ENCODE results near the gene DNAH8. TPM values are rescaled to one million over a fixed set of nuclear protein-coding genes. Genes with fewer than 3 reads are reported as not detected.

DNAH8 gene
- total RNA-seq, 1 donor from 2014 or later = 0.05 TPM

- H3K27ac Mint-ChIP-seq (ENCODE audit: unreplicated experiment) = no peak overlapping the region
- H3K9me3 Mint-ChIP-seq (ENCODE audit: low read depth) = no peaks in the 10 kb centered on the region
- H3K36me3 Mint-ChIP-seq (ENCODE audit: low read depth) = no peaks in the 10 kb centered on the region
- DNase-seq (ENCODE audit: low spot score) = no peak
- no peak overlapping the region for H3K4me3 Mint-ChIP-seq (ENCODE audit: unreplicated experiment)
- no peak for TF ChIP-seq CTCF (IDR thresholded peaks at IDR 0.05)
- no peaks in the 10 kb centered on the region for H3K4me1 Mint-ChIP-seq (ENCODE audit: low read depth)
- peaks cover 37% of the 10 kb centered on the region for H3K27me3 Mint-ChIP-seq (ENCODE audit: low read depth)
Measured at GRCh38 chr6:38943964-38944363, 228.9 kb downstream of the DNAH8 start.

- no peak for TF ChIP-seq CTCF (IDR thresholded peaks at IDR 0.05)
- H3K9me3 Mint-ChIP-seq (ENCODE audit: low read depth) = no peaks in the 10 kb centered on the region
- no peak for DNase-seq (ENCODE audit: low spot score)
Measured at GRCh38 chr6:38944655-38945279, 229.7 kb downstream of the DNAH8 start.

GRCh38 chr6:38955861-38956260 lies 240.8 kb downstream of the DNAH8 start:
- Mint-ChIP-seq H3K4me3 (ENCODE audit: unreplicated experiment) (no peak overlapping the region), H3K27ac (ENCODE audit: unreplicated experiment) (no peak overlapping the region), H3K4me1 (ENCODE audit: low read depth) (no peaks in the 10 kb centered on the region), H3K27me3 (ENCODE audit: low read depth) (peaks cover 28% of the 10 kb centered on the region), H3K9me3 (ENCODE audit: low read depth) (peaks cover 18% of the 10 kb centered on the region), H3K36me3 (ENCODE audit: low read depth) (no peaks in the 10 kb centered on the region)
- DNase-seq (ENCODE audit: low spot score) = no peak
- TF ChIP-seq CTCF (IDR thresholded peaks at IDR 0.05) = no peak

More at GRCh38 chr6:38944655-38945279, 229.7 kb downstream of the DNAH8 start:
- Mint-ChIP-seq H3K4me1 (ENCODE audit: low read depth) (no peaks in the 10 kb centered on the region), H3K36me3 (ENCODE audit: low read depth) (no peaks in the 10 kb centered on the region), H3K27ac (ENCODE audit: unreplicated experiment) (no peak overlapping the region), H3K27me3 (ENCODE audit: low read depth) (peaks cover 39% of the 10 kb centered on the region), H3K4me3 (ENCODE audit: unreplicated experiment) (no peak overlapping the region)

- Mint-ChIP-seq H3K36me3 (ENCODE audit: low read depth) (no peaks in the 10 kb centered on the region), H3K9me3 (ENCODE audit: low read depth) (peaks cover 19% of the 10 kb centered on the region), H3K4me1 (ENCODE audit: low read depth) (no peaks in the 10 kb centered on the region), H3K27me3 (ENCODE audit: low read depth) (peaks cover 24% of the 10 kb centered on the region), H3K27ac (ENCODE audit: unreplicated experiment) (no peak overlapping the region), H3K4me3 (ENCODE audit: unreplicated experiment) (no peak overlapping the region)
- no peak for DNase-seq (ENCODE audit: low spot score)
- TF ChIP-seq CTCF (IDR thresholded peaks at IDR 0.05) = no peak
Measured at GRCh38 chr6:38957426-38957825, 242.3 kb downstream of the DNAH8 start.

GRCh38 chr6:38959138-38959537 lies 244.0 kb downstream of the DNAH8 start:
- no peak for DNase-seq (ENCODE audit: low spot score)
- Mint-ChIP-seq H3K36me3 (ENCODE audit: low read depth) (no peaks in the 10 kb centered on the region), H3K27ac (ENCODE audit: unreplicated experiment) (no peak overlapping the region), H3K9me3 (ENCODE audit: low read depth) (peaks cover 19% of the 10 kb centered on the region), H3K4me3 (ENCODE audit: unreplicated experiment) (no peak overlapping the region), H3K4me1 (ENCODE audit: low read depth) (no peaks in the 10 kb centered on the region), H3K27me3 (ENCODE audit: low read depth) (peaks cover 15% of the 10 kb centered on the region)
- no peak for TF ChIP-seq CTCF (IDR thresholded peaks at IDR 0.05)

Measured in chondrocyte (in vitro differentiated cells).